ENCODE results near the gene UNC93B1.

GRCh38 chr11:68031144-68031464 is 27.2 kb upstream of the UNC93B1 start:
- no peak for TF ChIP-seq CTCF (IDR thresholded peaks at IDR 0.05 in 8 of 11, conservative IDR thresholded peaks at IDR 0.05 in 3 of 11)
- no peak for TF ChIP-seq POLR2A (IDR thresholded peaks at IDR 0.05)
- no peak for TF ChIP-seq POLR2AphosphoS5 (IDR thresholded peaks at IDR 0.05)
